Renal cortical epithelial cell (primary cell): Measurements from ENCODE around the gene KYAT1. TPM values are rescaled to one million over a fixed set of nuclear protein-coding genes. Genes with fewer than 3 reads are reported as not detected.

ENCODE experiments used
- total RNA-seq: library from RNA; depleted of rRNA; stranded (reverse); fragments of >200 nt; gene quantifications from 2 replicates; pipeline ENCODE4 v1.2.3, GENCODE V29; 2014

Gene KYAT1
- total RNA-seq, 1 donor from 2014 or later, result 10.5 TPM

Other genes starting within 250 kb of the KYAT1 start
- 46.4 and 59.7 TPM in 2 replicates for gene DYNC2I2, start 225.1 kb downstream of the KYAT1 start, total RNA-seq
- gene SET, start 192.7 kb downstream of the KYAT1 start, total RNA-seq, result 395 and 577 TPM in 2 replicates
- 2.8 and 5.2 TPM in 2 replicates for gene PKN3, start 179.4 kb downstream of the KYAT1 start, total RNA-seq
- gene ZDHHC12, start 157.8 kb downstream of the KYAT1 start, total RNA-seq, result 46.4 and 58.0 TPM in 2 replicates
- gene ZER1, start 110.0 kb downstream of the KYAT1 start, total RNA-seq, result 25.0 and 44.2 TPM in 2 replicates
- 9.2 and 22.5 TPM in 2 replicates for gene TBC1D13, start 94.7 kb downstream of the KYAT1 start, total RNA-seq
- gene ENDOG, start 63.5 kb downstream of the KYAT1 start, total RNA-seq, result 31.3 and 33.9 TPM in 2 replicates
- gene SPOUT1, start 52.2 kb downstream of the KYAT1 start, total RNA-seq, result 12.0 and 18.2 TPM in 2 replicates
- 44.4 and 47.4 TPM in 2 replicates for gene LRRC8A, start 183 bp upstream of the KYAT1 start, total RNA-seq
- 38.4 and 71.2 TPM in 2 replicates for gene PHYHD1, start 39.0 kb upstream of the KYAT1 start, total RNA-seq
- gene DOLK, start 65.7 kb upstream of the KYAT1 start, total RNA-seq, result 20.5 and 24.6 TPM in 2 replicates
- 23.3 and 38.3 TPM in 2 replicates for gene NUP188, start 65.7 kb upstream of the KYAT1 start, total RNA-seq
- gene SH3GLB2, start 146.4 kb upstream of the KYAT1 start, total RNA-seq, result 67.5 and 69.6 TPM in 2 replicates
- gene MIGA2, start 154.7 kb upstream of the KYAT1 start, total RNA-seq, result 18.4 and 26.0 TPM in 2 replicates
- 9.6 and 12.0 TPM in 2 replicates for gene DOLPP1, start 199.2 kb upstream of the KYAT1 start, total RNA-seq
- 27.1 and 57.2 TPM in 2 replicates for gene CRAT, start 228.8 kb upstream of the KYAT1 start, total RNA-seq
- 167 and 235 TPM in 2 replicates for gene PTPA, start 229.5 kb upstream of the KYAT1 start, total RNA-seq